Osteocyte (in vitro differentiated cells): ENCODE results near the gene BCR. TPM values are rescaled to one million over a fixed set of nuclear protein-coding genes. Genes with fewer than 3 reads are reported as not detected.

Source experiments
- DNase-seq: peaks from one replicate; pipeline ENCODE4 v3.0.0; 2021; ENCODE audit warnings: mixed read lengths; ENCODE audit not compliant: unreplicated experiment; ENCODE audit errors: extremely low spot score
- H3K27ac Mint-ChIP-seq: one replicate; pipeline ENCODE4 v1.8.0; 2021; ENCODE audit warnings: mild to moderate bottlenecking, mixed read lengths; ENCODE audit not compliant: unreplicated experiment
- H3K27me3 Mint-ChIP-seq: one replicate; pipeline ENCODE4 v1.8.0; 2021; ENCODE audit warnings: mixed read lengths; ENCODE audit not compliant: unreplicated experiment
- H3K36me3 Mint-ChIP-seq: one replicate; pipeline ENCODE4 v1.8.0; 2021; ENCODE audit warnings: mixed read lengths; ENCODE audit not compliant: unreplicated experiment
- H3K4me1 Mint-ChIP-seq: one replicate; pipeline ENCODE4 v1.8.0; 2021; ENCODE audit warnings: mixed read lengths; ENCODE audit not compliant: unreplicated experiment
- H3K4me3 Mint-ChIP-seq: one replicate; pipeline ENCODE4 v1.8.0; 2021; ENCODE audit warnings: mild to moderate bottlenecking, moderate library complexity, mixed read lengths; ENCODE audit not compliant: unreplicated experiment
- H3K9me3 Mint-ChIP-seq: one replicate; pipeline ENCODE4 v1.8.0; 2021; ENCODE audit warnings: mixed read lengths; ENCODE audit not compliant: unreplicated experiment
- total RNA-seq: library from RNA; stranded (reverse); gene quantifications from 2 replicates; pipeline ENCODE4 v1.2.1, GENCODE V29; 2021
- TF ChIP-seq, protein P1 (sequence below): fragments of 200-600 bp; sonication (generic); IDR thresholded peaks from 2 replicates; pipeline ENCODE4 v1.5.0; 2021; ENCODE audit warnings: antibody characterized with exemption, mild to moderate bottlenecking, moderate library complexity

BCR gene
- total RNA-seq, 1 donor from 2014 or later: 35.3 TPM

GRCh38 chr22:23215294-23216241 is 35.3 kb downstream of the BCR start:
- Mint-ChIP-seq H3K4me3 (no peak overlapping the region), H3K9me3 (no peaks in the 10 kb centered on the region), H3K4me1 (peaks cover 59% of the 10 kb centered on the region), H3K36me3 (no peaks in the 10 kb centered on the region), H3K27me3 (no peaks in the 10 kb centered on the region), H3K27ac (no peak overlapping the region)
- no peak for DNase-seq
- TF ChIP-seq, protein P1, sequence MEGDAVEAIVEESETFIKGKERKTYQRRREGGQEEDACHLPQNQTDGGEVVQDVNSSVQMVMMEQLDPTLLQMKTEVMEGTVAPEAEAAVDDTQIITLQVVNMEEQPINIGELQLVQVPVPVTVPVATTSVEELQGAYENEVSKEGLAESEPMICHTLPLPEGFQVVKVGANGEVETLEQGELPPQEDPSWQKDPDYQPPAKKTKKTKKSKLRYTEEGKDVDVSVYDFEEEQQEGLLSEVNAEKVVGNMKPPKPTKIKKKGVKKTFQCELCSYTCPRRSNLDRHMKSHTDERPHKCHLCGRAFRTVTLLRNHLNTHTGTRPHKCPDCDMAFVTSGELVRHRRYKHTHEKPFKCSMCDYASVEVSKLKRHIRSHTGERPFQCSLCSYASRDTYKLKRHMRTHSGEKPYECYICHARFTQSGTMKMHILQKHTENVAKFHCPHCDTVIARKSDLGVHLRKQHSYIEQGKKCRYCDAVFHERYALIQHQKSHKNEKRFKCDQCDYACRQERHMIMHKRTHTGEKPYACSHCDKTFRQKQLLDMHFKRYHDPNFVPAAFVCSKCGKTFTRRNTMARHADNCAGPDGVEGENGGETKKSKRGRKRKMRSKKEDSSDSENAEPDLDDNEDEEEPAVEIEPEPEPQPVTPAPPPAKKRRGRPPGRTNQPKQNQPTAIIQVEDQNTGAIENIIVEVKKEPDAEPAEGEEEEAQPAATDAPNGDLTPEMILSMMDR: no peak

- DNase-seq: no peak
- no peak overlapping the region for H3K4me3 Mint-ChIP-seq
- H3K9me3 Mint-ChIP-seq: no peaks in the 10 kb centered on the region
- no peak overlapping the region for H3K27ac Mint-ChIP-seq
- no peaks in the 10 kb centered on the region for H3K36me3 Mint-ChIP-seq
- no peaks in the 10 kb centered on the region for H3K27me3 Mint-ChIP-seq
- H3K4me1 Mint-ChIP-seq: peaks cover 67% of the 10 kb centered on the region
- TF ChIP-seq, protein P1: no peak
Observed at GRCh38 chr22:23216461-23217170, 36.3 kb downstream of the BCR start.

DNA sequence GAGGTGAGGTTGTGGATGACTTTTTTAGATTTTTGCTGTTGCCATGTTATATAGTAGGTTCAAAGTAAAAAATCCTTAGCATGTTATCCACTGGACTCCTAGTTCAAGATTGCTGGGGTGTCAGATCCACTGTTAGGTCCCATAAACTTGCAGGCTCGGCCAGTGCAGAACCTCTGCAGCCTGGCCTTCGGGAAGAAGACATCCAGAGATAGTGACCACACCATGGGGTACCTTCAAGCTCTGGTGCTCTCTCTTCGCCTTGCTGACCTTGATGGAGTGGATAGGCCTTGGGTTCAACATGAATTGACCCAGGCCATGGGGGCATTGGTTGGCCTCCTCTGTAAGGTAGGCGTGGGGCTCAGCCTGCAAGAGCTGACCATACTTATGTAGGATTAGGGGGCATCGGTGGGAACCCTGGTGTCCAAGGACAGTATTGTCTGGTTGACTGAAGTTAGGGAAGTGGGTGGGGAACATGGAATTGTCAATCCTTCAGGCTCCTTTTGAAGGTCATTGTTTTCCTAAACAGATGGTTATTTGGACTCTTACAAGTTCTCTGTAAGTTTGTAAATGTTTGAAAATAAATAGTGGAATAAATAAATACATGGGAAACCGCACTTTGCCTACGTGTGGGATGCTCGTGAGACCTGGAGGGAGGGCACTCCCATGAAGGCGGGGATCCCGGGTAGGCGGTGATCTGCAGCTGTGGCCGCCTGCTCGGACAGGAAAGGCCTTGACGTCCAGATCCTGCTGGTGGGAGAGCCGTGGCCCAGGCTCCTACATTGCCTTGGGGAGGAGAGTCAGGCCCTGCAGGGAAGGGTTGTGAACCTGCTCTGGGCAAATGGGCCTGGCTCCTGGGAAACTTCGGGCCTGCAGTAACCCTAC is 37.1 kb downstream of the BCR start:
- Mint-ChIP-seq H3K4me3 (no peak overlapping the region), H3K4me1 (peaks cover 71% of the 10 kb centered on the region), H3K27me3 (no peaks in the 10 kb centered on the region), H3K36me3 (no peaks in the 10 kb centered on the region), H3K27ac (no peak overlapping the region), H3K9me3 (no peaks in the 10 kb centered on the region)
- TF ChIP-seq, protein P1: no peak
- DNase-seq: no peak

- Mint-ChIP-seq H3K27ac (peak overlapping the region; percentile 84), H3K4me1 (peaks cover 78% of the 10 kb centered on the region), H3K27me3 (no peaks in the 10 kb centered on the region), H3K36me3 (no peaks in the 10 kb centered on the region), H3K4me3 (peak overlapping the region; percentile 43), H3K9me3 (no peaks in the 10 kb centered on the region)
- TF ChIP-seq, protein P1: no peak
- no peak for DNase-seq
Observed at GRCh38 chr22:23218053-23218866, 38.0 kb downstream of the BCR start.
